Left lung (tissue), 10 donors: ENCODE measurements around the gene CEP350. TPM values are rescaled to one million over a fixed set of nuclear protein-coding genes. Genes with fewer than 3 reads are reported as not detected.

Source experiments
- ATAC-seq: fragments of 200-7000 bp; cut with Tn5 transposase; one replicate; pipeline ENCODE4 v1.9.1; 2020; ENCODE audit warnings: moderate library complexity
- DNase-seq, 4 donors: peaks; one replicate each; pipeline ENCODE4 v3.0.0-alpha.2; 2013 to 2020
- H3K27ac ChIP-seq, 2 donors: fragments of 200-600 bp; sonication (generic) in 1 of 2; one replicate each; pipeline versions ENCODE4 v1.5.0 to v1.8.0; 2020 to 2021
- H3K27me3 ChIP-seq, 2 donors: fragments of 200-600 bp; sonication (generic) in 1 of 2; one replicate each; pipeline versions ENCODE4 v1.5.0 to v1.8.0; 2020 to 2021
- H3K36me3 ChIP-seq, 2 donors: fragments of 200-600 bp; sonication (generic) in 1 of 2; one replicate each; pipeline versions ENCODE4 v1.5.0 to v1.8.0; 2020 to 2021
- H3K4me1 ChIP-seq, 2 donors: fragments of 200-600 bp; one replicate each; pipeline ENCODE4 v1.8.0; 2021
- H3K4me3 ChIP-seq, 2 donors: fragments of 200-600 bp; sonication (generic) in 1 of 2; one replicate each; pipeline versions ENCODE4 v1.5.0 to v1.8.0; 2020 to 2021; ENCODE audit warnings: mild to moderate bottlenecking in 1 of 2
- H3K9me3 ChIP-seq, 2 donors: fragments of 200-600 bp; sonication (generic) in 1 of 2; one replicate each; pipeline versions ENCODE4 v1.5.0 to v1.8.0; 2020 to 2021
- intact Hi-C, 2 donors: fragments of 100-400 bp; cut with DNase I; formaldehyde crosslinking; loops; one replicate each; pipeline versions ENCODE4 v1.11.2 to v1.14.2; 2022
- polyA plus RNA-seq, 6 donors: library from polyadenylated mRNA; unstranded; fragments of 120-200 nt; gene quantifications; one replicate each; pipeline ENCODE4 v1.2.1, GENCODE V29; 2013; ENCODE audit not compliant: insufficient read length in 6 of 6
- total RNA-seq, 2 donors: library from RNA; stranded (reverse); fragmentation: NEBNext Ultra II Directional; extraction: Animal tissue kit (Norgen Biotek cat#: 25700); gene quantifications; one replicate each; pipeline ENCODE4 v1.2.1, GENCODE V29; 2021
- TF ChIP-seq, protein P1 (sequence below), 2 donors: fragments of 200-600 bp; sonication (generic) in 1 of 2; IDR thresholded peaks; one replicate each; pipeline versions ENCODE4 v1.5.0 to v1.8.0; 2021; ENCODE audit warnings: antibody characterized with exemption in 2 of 2
- donor health status: DM: no; HTN: yes; CAD: no.
- donor health status: DM: no; HTN: no; CAD: no.

CEP350 gene
- total and polyA plus RNA-seq, 8 donors: 26.8 to 53.5 (median 35.9) TPM

- TF ChIP-seq, protein P1, sequence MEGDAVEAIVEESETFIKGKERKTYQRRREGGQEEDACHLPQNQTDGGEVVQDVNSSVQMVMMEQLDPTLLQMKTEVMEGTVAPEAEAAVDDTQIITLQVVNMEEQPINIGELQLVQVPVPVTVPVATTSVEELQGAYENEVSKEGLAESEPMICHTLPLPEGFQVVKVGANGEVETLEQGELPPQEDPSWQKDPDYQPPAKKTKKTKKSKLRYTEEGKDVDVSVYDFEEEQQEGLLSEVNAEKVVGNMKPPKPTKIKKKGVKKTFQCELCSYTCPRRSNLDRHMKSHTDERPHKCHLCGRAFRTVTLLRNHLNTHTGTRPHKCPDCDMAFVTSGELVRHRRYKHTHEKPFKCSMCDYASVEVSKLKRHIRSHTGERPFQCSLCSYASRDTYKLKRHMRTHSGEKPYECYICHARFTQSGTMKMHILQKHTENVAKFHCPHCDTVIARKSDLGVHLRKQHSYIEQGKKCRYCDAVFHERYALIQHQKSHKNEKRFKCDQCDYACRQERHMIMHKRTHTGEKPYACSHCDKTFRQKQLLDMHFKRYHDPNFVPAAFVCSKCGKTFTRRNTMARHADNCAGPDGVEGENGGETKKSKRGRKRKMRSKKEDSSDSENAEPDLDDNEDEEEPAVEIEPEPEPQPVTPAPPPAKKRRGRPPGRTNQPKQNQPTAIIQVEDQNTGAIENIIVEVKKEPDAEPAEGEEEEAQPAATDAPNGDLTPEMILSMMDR (IDR thresholded peaks at IDR 0.05): no peak
- peaks cover 0 to 48% of the 10 kb centered on the region in 2 donors for H3K36me3 ChIP-seq
- peaks cover 8 to 22% of the 10 kb centered on the region in 2 donors for H3K4me1 ChIP-seq
- no peaks in the 10 kb centered on the region for H3K9me3 ChIP-seq
- ATAC-seq: peak; percentile 72
- no peak for DNase-seq
- H3K27ac ChIP-seq: peak overlapping the region in 1 of 2 donors; percentile 35
- intact Hi-C loops: no loop called here
- H3K27me3 ChIP-seq: no peaks in the 10 kb centered on the region
- H3K4me3 ChIP-seq: no peak overlapping the region
These were observed 73.4 kb downstream of the CEP350 start for GRCh38 chr1:180027949-180028445.

GRCh38 chr1:180028864-180029263 is 74.3 kb downstream of the CEP350 start:
- Histone ChIP-seq H3K4me3 (no peak overlapping the region), H3K9me3 (no peaks in the 10 kb centered on the region), H3K36me3 (peaks cover 0 to 43% of the 10 kb centered on the region in 2 donors), H3K27ac (peak overlapping the region in 1 of 2 donors; percentile 35), H3K27me3 (no peaks in the 10 kb centered on the region), H3K4me1 (peaks cover 8 to 22% of the 10 kb centered on the region in 2 donors)
- ATAC-seq (no peak), DNase-seq (no peak)
- intact Hi-C loops: no loop called here
- TF ChIP-seq, protein P1 (IDR thresholded peaks at IDR 0.05): no peak

DNA sequence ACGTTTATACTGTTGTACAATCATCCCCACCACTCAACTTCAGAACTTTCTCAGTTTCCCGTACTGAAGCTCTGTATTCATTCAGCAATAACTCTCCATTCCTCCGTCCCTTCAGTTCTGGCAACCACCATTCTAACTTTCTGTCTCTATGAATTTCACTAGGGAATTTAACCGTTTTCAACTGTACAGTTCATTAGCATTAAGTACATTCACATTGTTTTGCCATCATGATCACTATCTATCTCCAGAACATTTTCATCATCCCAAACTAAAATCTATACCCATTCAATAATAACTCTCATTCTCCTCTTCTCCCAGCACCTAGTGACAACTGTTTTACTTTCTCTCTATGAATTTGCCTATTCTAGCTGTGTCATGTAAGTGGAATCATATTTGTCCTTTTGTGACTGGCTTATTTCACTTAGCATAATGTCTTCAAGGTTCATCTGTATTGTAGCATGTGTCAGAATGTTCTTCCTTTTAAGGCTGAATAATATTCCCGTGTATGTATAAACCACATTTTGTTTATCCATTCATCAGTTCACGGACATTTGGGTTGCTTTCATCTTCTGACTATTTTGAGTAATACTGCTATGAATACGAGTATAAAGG is 75.0 kb downstream of the CEP350 start:
- TF ChIP-seq, protein P1 (IDR thresholded peaks at IDR 0.05): no peak
- ATAC-seq (no peak), DNase-seq (no peak)
- intact Hi-C loops: no loop called here
- H3K9me3 ChIP-seq: no peaks in the 10 kb centered on the region
- no peak overlapping the region for H3K4me3 ChIP-seq
- H3K36me3 ChIP-seq: peaks cover 0 to 43% of the 10 kb centered on the region in 2 donors
- H3K27ac ChIP-seq: no peak overlapping the region
- no peaks in the 10 kb centered on the region for H3K27me3 ChIP-seq
- H3K4me1 ChIP-seq: peaks cover 8 to 22% of the 10 kb centered on the region in 2 donors

DNA sequence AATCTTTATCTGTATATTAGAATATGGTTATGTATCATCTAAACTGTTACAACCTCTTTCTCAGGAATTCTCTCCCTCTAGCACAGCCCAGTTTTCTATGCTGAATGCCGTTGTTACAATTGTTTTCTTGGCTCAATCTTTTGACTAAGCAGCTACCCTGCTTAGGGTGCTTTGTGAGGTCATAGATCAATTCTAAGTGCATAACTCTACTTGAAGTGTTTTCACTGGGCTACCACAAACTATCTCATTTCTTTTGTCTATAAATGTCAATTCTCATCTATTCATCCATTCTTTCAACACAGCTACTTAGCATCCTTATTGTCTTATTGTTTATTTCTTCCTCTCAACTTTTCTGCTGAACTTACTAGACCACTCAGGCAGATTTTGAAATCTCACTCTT is 77.1 kb downstream of the CEP350 start:
- DNase-seq: no peak
- no peak for ATAC-seq
- H3K27ac ChIP-seq: no peak overlapping the region
- intact Hi-C loops: no loop called here
- H3K36me3 ChIP-seq: peaks cover 0 to 43% of the 10 kb centered on the region in 2 donors
- H3K4me1 ChIP-seq: peaks cover 8 to 22% of the 10 kb centered on the region in 2 donors
- no peak overlapping the region for H3K4me3 ChIP-seq
- H3K27me3 ChIP-seq: no peaks in the 10 kb centered on the region
- H3K9me3 ChIP-seq: no peaks in the 10 kb centered on the region
- TF ChIP-seq, protein P1 (IDR thresholded peaks at IDR 0.05): no peak

DNA sequence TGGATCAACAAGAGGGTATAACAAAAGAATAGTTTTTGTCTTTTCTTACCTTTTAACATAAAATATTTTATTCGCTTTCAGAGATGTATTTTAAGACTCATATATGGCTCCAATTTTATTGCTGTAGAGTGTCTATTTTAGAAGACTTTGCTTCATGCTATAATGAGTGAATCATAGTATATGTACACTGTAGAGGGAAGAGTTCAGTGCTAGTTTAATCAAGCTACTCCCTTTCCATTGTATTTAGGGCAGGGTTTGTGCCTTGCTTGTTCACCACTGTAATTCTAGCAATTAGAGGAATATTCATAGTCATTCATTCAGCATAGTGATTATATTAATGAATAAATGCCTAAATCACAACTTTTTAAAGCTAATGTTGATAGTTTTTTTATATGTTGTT is 78.8 kb downstream of the CEP350 start:
- TF ChIP-seq, protein P1 (IDR thresholded peaks at IDR 0.05): no peak

More for the DNA sequence above, 78.8 kb downstream of the CEP350 start:
- no peaks in the 10 kb centered on the region for H3K9me3 ChIP-seq
- H3K4me3 ChIP-seq: no peak overlapping the region
- no peak overlapping the region for H3K27ac ChIP-seq
- peaks cover 2 to 8% of the 10 kb centered on the region in 2 donors for H3K4me1 ChIP-seq
- peaks cover 0 to 54% of the 10 kb centered on the region in 2 donors for H3K36me3 ChIP-seq
- no peak for ATAC-seq
- intact Hi-C loops: no loop called here
- no peak for DNase-seq
- H3K27me3 ChIP-seq: no peaks in the 10 kb centered on the region
